Keratinocyte (primary cell): ENCODE results near the gene LOXHD1. TPM values are rescaled to one million over a fixed set of nuclear protein-coding genes. Genes with fewer than 3 reads are reported as not detected.
A peak's percentile ranks its signal among the peaks of the same experiment; 100 is the strongest.

Experiments used
- DNase-seq: peaks from one replicate; pipeline ENCODE4 v3.0.0-alpha.2; 2011; ENCODE audit warnings: low read depth, missing footprints, low spot score
- FAIRE-seq: peaks from 2 replicates; lab custom pipeline; 2011; peaks lifted over from hg19 to GRCh38; lab: Jason Lieb, UNC
- H2AFZ ChIP-seq: 2 replicates; pipeline ENCODE4 v1.6.0; 2012; ENCODE audit warnings: low read length, control low read depth, inconsistent platforms; ENCODE audit not compliant: control insufficient read depth
- H3K27ac ChIP-seq: 2 replicates; pipeline ENCODE4 v1.5.1; 2011; ENCODE audit warnings: low read length; ENCODE audit not compliant: control insufficient read depth, insufficient read depth
- H3K27me3 ChIP-seq: 3 replicates; pipeline ENCODE4 v1.6.0; 2011; ENCODE audit warnings: low read length; ENCODE audit not compliant: control insufficient read depth, insufficient read depth; ENCODE audit errors: extremely low read depth
- H3K36me3 ChIP-seq, 2 experiments: 2 replicates in 1 of 2; 3 replicates in 1 of 2; pipeline ENCODE4 v1.5.1; 2011; ENCODE audit warnings: low read length in 2 of 2, mild to moderate bottlenecking in 1 of 2; ENCODE audit not compliant: control insufficient read depth in 2 of 2, insufficient read depth in 2 of 2; ENCODE audit errors: extremely low read depth in 1 of 2
- H3K4me1 ChIP-seq: 3 replicates; pipeline ENCODE4 v1.5.1; 2011; ENCODE audit warnings: low read length; ENCODE audit not compliant: control insufficient read depth, insufficient read depth; ENCODE audit errors: extremely low read depth
- H3K4me2 ChIP-seq: 3 replicates; pipeline ENCODE4 v1.6.0; 2011; ENCODE audit warnings: low read depth, low read length; ENCODE audit not compliant: control insufficient read depth, insufficient read depth; ENCODE audit errors: extremely low read depth
- H3K4me3 ChIP-seq, 3 experiments: fragments of 200-600 bp in 1 of 3; sonication (generic) in 1 of 3; 2 replicates in 2 of 3; 3 replicates in 1 of 3; pipeline ENCODE4 v1.5.1; 2011 to 2016; ENCODE audit warnings: low read length in 3 of 3, mild to moderate bottlenecking in 3 of 3, control low read depth in 2 of 3, inconsistent platforms in 1 of 3, low read depth in 1 of 3, mixed read lengths in 1 of 3, mixed run types in 1 of 3, moderate library complexity in 1 of 3; ENCODE audit not compliant: control insufficient read depth in 2 of 3, insufficient read depth in 2 of 3; ENCODE audit errors: extremely low read depth in 1 of 3
- H3K79me2 ChIP-seq: 2 replicates; pipeline ENCODE4 v1.6.0; 2012; ENCODE audit warnings: low read length; ENCODE audit not compliant: control insufficient read depth, insufficient read depth
- H3K9ac ChIP-seq: 3 replicates; pipeline ENCODE4 v1.6.0; 2011; ENCODE audit warnings: low read length; ENCODE audit not compliant: control insufficient read depth, insufficient read depth; ENCODE audit errors: extremely low read depth
- H3K9me1 ChIP-seq: 3 replicates; pipeline ENCODE4 v1.6.0; 2011; ENCODE audit warnings: low read length; ENCODE audit not compliant: control insufficient read depth, insufficient read depth; ENCODE audit errors: extremely low read depth
- H3K9me3 ChIP-seq: 2 replicates; pipeline ENCODE4 v1.5.1; 2012; ENCODE audit warnings: low read depth, low read length; ENCODE audit not compliant: control insufficient read depth
- H4K20me1 ChIP-seq: 3 replicates; pipeline ENCODE4 v1.6.0; 2011; ENCODE audit warnings: low read length; ENCODE audit not compliant: control insufficient read depth, insufficient read depth; ENCODE audit errors: extremely low read depth
- EZH2 ChIP-seq: IDR thresholded peaks from one replicate; pipeline ENCODE4 v1.6.1; 2012; ENCODE audit warnings: inconsistent platforms, mild to moderate bottlenecking, low read length, moderate library complexity
- dilution Hi-C: fragments of 300-500 bp; cut with MboI; formaldehyde crosslinking; loops from one replicate; pipeline ENCODE4 v1.7.0; 2020; ENCODE audit warnings: low sequenced_read_pairs; ENCODE audit not compliant: extremely low pct_ligation_motif_present
- polyA plus RNA-seq, 5 experiments: library from polyadenylated mRNA; depleted of rRNA in 3 of 5; stranded (reverse) in 3 of 5; stranded (forward) in 1 of 5; unstranded in 1 of 5; fragments of >200 nt; gene quantifications; 1 replicate in 1 of 5; 2 replicates in 3 of 5; 3 replicates in 1 of 5; pipeline versions ENCODE4 v1.2.1 to v1.2.3, GENCODE V29; 2011 to 2012; ENCODE audit warnings: missing spikeins in 2 of 5, low read depth in 1 of 5, low replicate concordance in 1 of 5
- TF ChIP-seq, protein P1 (sequence below), 3 experiments: IDR thresholded peaks in 1 of 3; conservative IDR thresholded peaks in 1 of 3; optimal IDR thresholded peaks in 1 of 3; 2 replicates in 2 of 3; 3 replicates in 1 of 3; pipeline versions ENCODE3 to v1.5.1; 2011; ENCODE audit warnings: low read length in 3 of 3, mild to moderate bottlenecking in 3 of 3, moderate library complexity in 2 of 3, control low read depth in 1 of 3, inconsistent platforms in 1 of 3; ENCODE audit not compliant: insufficient read depth in 2 of 3; ENCODE audit errors: extremely low read depth in 1 of 3

LOXHD1 gene
- polyA plus RNA-seq, 1 donor (not counting 4 experiments of a cell fraction or from before 2014, with no cell fraction given), result not detected

DNA sequence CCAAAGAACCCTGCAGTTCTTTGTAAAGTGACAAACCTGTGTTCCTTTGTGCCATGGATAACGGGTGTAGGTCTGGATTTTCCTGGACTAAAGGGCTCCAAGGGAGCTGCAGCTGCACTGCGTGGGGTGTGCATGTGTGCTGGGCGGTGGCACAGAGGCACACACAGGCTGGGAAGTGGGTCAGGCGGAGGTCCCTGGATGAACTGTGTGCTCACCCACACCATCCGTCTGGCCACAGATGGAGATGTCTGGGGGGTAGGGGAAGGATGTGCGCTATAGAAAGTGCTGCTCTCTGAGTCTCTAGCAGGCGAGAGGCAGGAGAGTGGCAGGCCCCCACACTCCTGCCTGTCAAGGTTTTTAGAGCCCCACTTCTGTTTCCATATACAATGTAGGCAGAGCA lies 137.2 kb downstream of the LOXHD1 start:
- H3K27ac ChIP-seq, result no peak overlapping the region
- H3K4me2 ChIP-seq, result no peak overlapping the region
- H3K79me2 ChIP-seq, result no peaks in the 10 kb centered on the region
- no peak overlapping the region for H3K4me3 ChIP-seq
- H3K9me3 ChIP-seq, result no peaks in the 10 kb centered on the region
- H3K9ac ChIP-seq, result no peak overlapping the region
- H3K36me3 ChIP-seq, result no peaks in the 10 kb centered on the region
- H3K9me1 ChIP-seq, result no peaks in the 10 kb centered on the region
- H2AFZ ChIP-seq, result no peak overlapping the region
- no peak for FAIRE-seq
- TF ChIP-seq EZH2, result no peak
- TF ChIP-seq, protein P1, sequence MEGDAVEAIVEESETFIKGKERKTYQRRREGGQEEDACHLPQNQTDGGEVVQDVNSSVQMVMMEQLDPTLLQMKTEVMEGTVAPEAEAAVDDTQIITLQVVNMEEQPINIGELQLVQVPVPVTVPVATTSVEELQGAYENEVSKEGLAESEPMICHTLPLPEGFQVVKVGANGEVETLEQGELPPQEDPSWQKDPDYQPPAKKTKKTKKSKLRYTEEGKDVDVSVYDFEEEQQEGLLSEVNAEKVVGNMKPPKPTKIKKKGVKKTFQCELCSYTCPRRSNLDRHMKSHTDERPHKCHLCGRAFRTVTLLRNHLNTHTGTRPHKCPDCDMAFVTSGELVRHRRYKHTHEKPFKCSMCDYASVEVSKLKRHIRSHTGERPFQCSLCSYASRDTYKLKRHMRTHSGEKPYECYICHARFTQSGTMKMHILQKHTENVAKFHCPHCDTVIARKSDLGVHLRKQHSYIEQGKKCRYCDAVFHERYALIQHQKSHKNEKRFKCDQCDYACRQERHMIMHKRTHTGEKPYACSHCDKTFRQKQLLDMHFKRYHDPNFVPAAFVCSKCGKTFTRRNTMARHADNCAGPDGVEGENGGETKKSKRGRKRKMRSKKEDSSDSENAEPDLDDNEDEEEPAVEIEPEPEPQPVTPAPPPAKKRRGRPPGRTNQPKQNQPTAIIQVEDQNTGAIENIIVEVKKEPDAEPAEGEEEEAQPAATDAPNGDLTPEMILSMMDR (optimal IDR thresholded peaks at IDR 0.05 in 1 of 3, IDR thresholded peaks at IDR 0.05 in 1 of 3, conservative IDR thresholded peaks at IDR 0.05 in 1 of 3; ENCODE audit: extremely low read depth in 1 of 3, insufficient read depth in 2 of 3, low read length in 3 of 3), result no peak
- H3K27me3 ChIP-seq, result no peaks in the 10 kb centered on the region
- dilution Hi-C loops, result no loop called here
- H3K4me1 ChIP-seq, result no peaks in the 10 kb centered on the region
- H4K20me1 ChIP-seq, result no peaks in the 10 kb centered on the region
- no peak for DNase-seq

DNA sequence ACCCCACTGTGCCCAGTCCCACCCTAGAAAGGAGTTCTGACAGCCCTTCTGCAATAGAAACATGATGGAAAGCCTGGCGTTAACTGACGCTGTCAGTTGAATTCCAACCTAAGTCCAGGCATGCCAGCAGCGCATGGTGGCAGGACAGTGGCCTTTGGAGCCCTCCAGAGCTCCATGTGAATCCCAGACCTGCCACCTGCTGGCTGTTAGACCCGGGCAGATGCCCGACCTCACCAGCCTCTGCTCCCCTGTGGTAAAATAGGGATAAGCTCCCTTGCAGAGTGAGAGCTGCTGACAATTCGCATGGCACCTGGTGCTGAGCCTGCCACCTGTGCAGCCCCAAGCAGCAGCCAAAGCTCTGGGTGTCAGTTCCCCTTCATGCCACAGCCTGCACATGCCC lies 138.6 kb downstream of the LOXHD1 start:
- Histone ChIP-seq H3K9me1 (no peaks in the 10 kb centered on the region), H3K4me1 (no peaks in the 10 kb centered on the region), H3K27me3 (no peaks in the 10 kb centered on the region), H3K9ac (no peak overlapping the region), H3K4me2 (no peak overlapping the region), H3K36me3 (no peaks in the 10 kb centered on the region), H2AFZ (no peak overlapping the region), H3K4me3 (no peak overlapping the region), H3K9me3 (no peaks in the 10 kb centered on the region), H4K20me1 (no peaks in the 10 kb centered on the region), H3K79me2 (no peaks in the 10 kb centered on the region), H3K27ac (no peak overlapping the region)
- dilution Hi-C loops, result no loop called here
- TF ChIP-seq, protein P1 (optimal IDR thresholded peaks at IDR 0.05 in 1 of 3, IDR thresholded peaks at IDR 0.05 in 1 of 3, conservative IDR thresholded peaks at IDR 0.05 in 1 of 3; ENCODE audit: extremely low read depth in 1 of 3, insufficient read depth in 2 of 3, low read length in 3 of 3), result peak in 2 of 3 experiments; percentile 38 to 46
- TF ChIP-seq EZH2, result no peak
- no peak for FAIRE-seq
- DNase-seq, result no peak
